Kidney epithelial cell (primary cell): ENCODE data around the gene PRM1. TPM values are rescaled to one million over a fixed set of nuclear protein-coding genes. Genes with fewer than 3 reads are reported as not detected.

Experiments
- DNase-seq: peaks from one replicate; pipeline ENCODE4 v3.0.0-alpha.2; 2010; ENCODE audit warnings: low read depth
- H3K27me3 ChIP-seq: 2 replicates; pipeline ENCODE4 v1.6.0; 2011; ENCODE audit warnings: low read length; ENCODE audit not compliant: control insufficient read depth, insufficient read depth
- H3K36me3 ChIP-seq: 2 replicates; pipeline ENCODE4 v1.5.1; 2011; ENCODE audit warnings: low read length; ENCODE audit not compliant: control insufficient read depth, insufficient read depth
- H3K4me3 ChIP-seq: 2 replicates; pipeline ENCODE4 v1.5.1; 2011; ENCODE audit warnings: low read depth, mild to moderate bottlenecking, control low read depth, low read length
- CTCF ChIP-seq: IDR thresholded peaks from 2 replicates; pipeline ENCODE4 v1.5.1; 2011; ENCODE audit warnings: mild to moderate bottlenecking, moderate library complexity, low read length, control low read depth, inconsistent platforms; ENCODE audit not compliant: insufficient read depth, poor library complexity, severe bottlenecking
- total RNA-seq: library from RNA; depleted of rRNA; stranded (reverse); fragments of >200 nt; gene quantifications from 2 replicates; pipeline ENCODE4 v1.2.3, GENCODE V29; 2015

PRM1 gene
- total RNA-seq, 1 donor from 2014 or later = not detected

GRCh38 chr16:11271610-11272009 is 9.5 kb downstream of the PRM1 start:
- Histone ChIP-seq H3K36me3 (no peaks in the 10 kb centered on the region), H3K27me3 (peaks cover 4% of the 10 kb centered on the region), H3K4me3 (no peak overlapping the region)
- no peak for TF ChIP-seq CTCF
- DNase-seq = no peak

- no peak overlapping the region for H3K4me3 ChIP-seq
- H3K27me3 ChIP-seq = peaks cover 4% of the 10 kb centered on the region
- no peaks in the 10 kb centered on the region for H3K36me3 ChIP-seq
- TF ChIP-seq CTCF = no peak
- DNase-seq = no peak
These were observed 10.4 kb downstream of the PRM1 start for GRCh38 chr16:11270602-11271162.

GRCh38 chr16:11268921-11269375 is 12.2 kb downstream of the PRM1 start, which contains the start of gene TNP2:
TNP2 (minus strand) TSS chr16:11269325; CDS start chr16:11269262, 63 bp downstream.
- H3K27me3 ChIP-seq = peaks cover 4% of the 10 kb centered on the region
- no peak within 1 kb of the TSS for H3K4me3 ChIP-seq
- TF ChIP-seq CTCF = no peak
- DNase-seq = no peak
- H3K36me3 ChIP-seq = no peaks in the 10 kb centered on the region

- Histone ChIP-seq H3K27me3 (peaks cover 4% of the 10 kb centered on the region), H3K4me3 (no peak overlapping the region), H3K36me3 (no peaks in the 10 kb centered on the region)
- TF ChIP-seq CTCF = no peak
- DNase-seq = no peak
These were observed 16.0 kb downstream of the PRM1 start for GRCh38 chr16:11265124-11265523.

GRCh38 chr16:11264155-11264832 is 16.8 kb downstream of the PRM1 start:
- TF ChIP-seq CTCF = no peak
- Histone ChIP-seq H3K36me3 (no peaks in the 10 kb centered on the region), H3K27me3 (peaks cover 2% of the 10 kb centered on the region), H3K4me3 (no peak overlapping the region)
- DNase-seq = no peak
